BLaER1 (cell line): ENCODE data around the gene DPP10.
"Not testable (repeated sequence)": the region's sequence is repeated elsewhere in the genome, so short reads cannot be mapped to it uniquely, and the experiment has no call there.

ENCODE experiments used
- H3K27ac ChIP-seq: shearing (Covaris generic); formaldehyde crosslinking; 2 replicates; pipeline ENCODE4 v1.8.1; 2022
- H3K27me3 ChIP-seq: shearing (Covaris generic); formaldehyde crosslinking; 2 replicates; pipeline ENCODE4 v1.8.1; 2022
- H3K36me3 ChIP-seq: shearing (Covaris generic); formaldehyde crosslinking; 2 replicates; pipeline ENCODE4 v1.8.1; 2022
- H3K4me1 ChIP-seq: shearing (Covaris generic); formaldehyde crosslinking; 2 replicates; pipeline ENCODE4 v1.8.1; 2022
- H3K4me2 ChIP-seq: shearing (Covaris generic); formaldehyde crosslinking; 2 replicates; pipeline ENCODE4 v1.8.1; 2022
- H3K4me3 ChIP-seq: shearing (Covaris generic); formaldehyde crosslinking; 2 replicates; pipeline ENCODE4 v1.8.1; 2022
- H3K9ac ChIP-seq: shearing (Covaris generic); formaldehyde crosslinking; 2 replicates; pipeline ENCODE4 v1.8.1; 2022
- H3K9me3 ChIP-seq: shearing (Covaris generic); formaldehyde crosslinking; 2 replicates; pipeline ENCODE4 v1.8.1; 2022
- H4K20me1 ChIP-seq: shearing (Covaris generic); formaldehyde crosslinking; 2 replicates; pipeline ENCODE4 v1.8.1; 2022
- Cebpa-rat ChIP-seq: shearing (Covaris generic); IDR thresholded peaks from 2 replicates; pipeline ENCODE4 v1.8.1; 2022

The DPP10 gene

DNA sequence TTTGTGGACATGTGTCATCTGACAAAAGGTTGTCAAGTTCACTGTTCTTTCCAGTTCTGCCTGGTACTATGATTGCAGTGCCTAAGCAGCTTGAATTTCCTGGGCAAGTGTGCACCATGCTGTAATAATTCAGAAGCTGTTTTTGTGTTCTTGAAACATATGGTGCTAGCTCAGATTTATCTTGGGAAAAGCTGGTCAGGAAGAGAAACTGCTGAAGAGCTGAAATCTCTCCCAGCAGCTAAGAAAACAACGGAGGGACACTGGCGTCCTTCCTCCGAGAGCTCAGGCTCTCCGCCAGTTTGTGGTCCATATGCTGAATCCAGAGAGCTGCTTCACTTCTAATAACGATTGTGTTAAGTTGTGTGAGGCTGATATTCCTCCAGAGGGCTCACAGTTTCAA lies 642.0 kb downstream of the DPP10 start:
- Histone ChIP-seq H3K4me3 (no peak overlapping the region), H3K9me3 (no peaks in the 10 kb centered on the region), H3K4me1 (no peaks in the 10 kb centered on the region), H3K4me2 (no peak overlapping the region), H3K27me3 (no peaks in the 10 kb centered on the region), H3K27ac (no peak overlapping the region), H4K20me1 (no peaks in the 10 kb centered on the region), H3K36me3 (no peaks in the 10 kb centered on the region), H3K9ac (no peak overlapping the region)
- no peak for TF ChIP-seq Cebpa-rat

DNA sequence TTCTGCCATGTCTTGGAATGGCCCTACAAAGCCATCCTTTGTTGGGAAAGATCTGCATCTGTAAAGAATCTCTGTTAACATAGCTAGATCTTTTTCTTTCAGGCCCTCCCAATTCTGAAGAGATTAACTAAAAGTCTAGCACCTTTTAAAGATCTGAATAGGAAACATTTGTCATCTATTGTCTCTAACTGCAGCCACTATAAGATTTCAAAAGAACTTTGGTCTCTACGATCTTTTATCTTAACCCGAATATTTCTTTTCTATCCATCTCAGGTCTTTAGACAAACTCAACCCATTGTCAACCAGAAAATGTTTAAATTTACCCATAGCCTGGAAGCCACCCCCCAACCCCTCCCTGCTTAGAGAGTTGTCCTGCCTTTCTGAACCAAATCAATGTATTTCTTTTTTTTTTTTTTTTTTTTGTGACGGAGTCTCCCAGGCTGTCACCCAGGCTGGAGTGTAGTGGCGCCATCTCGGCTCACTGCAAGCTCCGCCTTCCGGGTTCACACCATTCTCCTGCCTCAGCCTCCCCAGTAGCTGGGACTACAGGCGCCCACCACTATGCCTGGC lies 643.7 kb downstream of the DPP10 start:
- H4K20me1 ChIP-seq, H3K27ac ChIP-seq, H3K9ac ChIP-seq, H3K9me3 ChIP-seq, H3K4me2 ChIP-seq, H3K36me3 ChIP-seq, H3K27me3 ChIP-seq, H3K4me1 ChIP-seq, H3K4me3 ChIP-seq: not testable (repeated sequence)

DNA sequence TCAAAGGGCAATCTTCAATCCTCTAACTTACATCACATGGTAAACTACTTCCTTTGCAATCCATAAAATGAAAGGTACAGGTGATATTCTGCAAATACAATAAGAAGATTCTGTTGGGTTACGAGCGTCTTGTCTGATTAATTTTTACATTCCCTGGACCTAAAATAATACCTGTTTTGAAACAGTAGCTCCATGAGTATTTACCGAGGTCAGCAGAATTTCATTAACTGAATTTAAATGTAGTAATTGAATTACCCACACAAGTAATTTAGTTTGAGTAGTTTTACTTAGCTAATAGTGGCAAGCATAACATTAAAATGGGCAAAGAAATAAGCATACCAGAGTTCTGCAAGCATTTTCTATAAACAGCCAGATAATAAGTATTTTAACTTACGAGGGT lies 652.0 kb downstream of the DPP10 start:
- 0 out of 2 replicates have a peak, but pooled peaks cover 9% of the 10 kb centered on the region for H3K9me3 ChIP-seq
- no peaks in the 10 kb centered on the region for H3K4me1 ChIP-seq
- H4K20me1 ChIP-seq, result no peaks in the 10 kb centered on the region
- H3K4me3 ChIP-seq, result no peak overlapping the region
- H3K36me3 ChIP-seq, result no peaks in the 10 kb centered on the region
- no peak for TF ChIP-seq Cebpa-rat
- H3K27me3 ChIP-seq, result no peaks in the 10 kb centered on the region
- H3K4me2 ChIP-seq, result no peak overlapping the region
- H3K27ac ChIP-seq, result no peak overlapping the region
- H3K9ac ChIP-seq, result no peak overlapping the region

DNA sequence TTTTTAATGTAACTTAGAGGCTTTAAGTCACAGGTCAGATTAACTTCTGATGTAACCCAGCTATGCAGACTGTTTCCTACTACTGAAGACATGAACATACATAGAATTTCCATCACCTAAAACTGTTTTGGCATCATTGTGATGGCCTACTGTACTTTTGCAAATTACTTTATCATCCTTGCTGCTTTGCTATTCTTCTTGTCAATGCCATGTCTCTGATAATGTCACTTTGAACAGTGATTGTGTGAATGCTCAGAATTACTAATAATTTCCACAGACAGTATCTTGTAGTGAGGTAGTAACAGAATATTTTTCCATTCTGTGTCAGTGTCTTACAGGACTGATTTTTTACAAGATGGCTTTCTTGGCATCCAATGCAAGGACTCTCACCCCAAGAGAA lies 663.5 kb downstream of the DPP10 start:
- TF ChIP-seq Cebpa-rat, result no peak
- H3K4me1 ChIP-seq, result no peaks in the 10 kb centered on the region
- no peak overlapping the region for H3K9ac ChIP-seq
- no peak overlapping the region for H3K27ac ChIP-seq
- H3K4me2 ChIP-seq, result no peak overlapping the region
- H3K27me3 ChIP-seq, result no peaks in the 10 kb centered on the region
- no peaks in the 10 kb centered on the region for H3K36me3 ChIP-seq
- H3K9me3 ChIP-seq, result no peaks in the 10 kb centered on the region
- H4K20me1 ChIP-seq, result no peaks in the 10 kb centered on the region
- no peak overlapping the region for H3K4me3 ChIP-seq

DNA sequence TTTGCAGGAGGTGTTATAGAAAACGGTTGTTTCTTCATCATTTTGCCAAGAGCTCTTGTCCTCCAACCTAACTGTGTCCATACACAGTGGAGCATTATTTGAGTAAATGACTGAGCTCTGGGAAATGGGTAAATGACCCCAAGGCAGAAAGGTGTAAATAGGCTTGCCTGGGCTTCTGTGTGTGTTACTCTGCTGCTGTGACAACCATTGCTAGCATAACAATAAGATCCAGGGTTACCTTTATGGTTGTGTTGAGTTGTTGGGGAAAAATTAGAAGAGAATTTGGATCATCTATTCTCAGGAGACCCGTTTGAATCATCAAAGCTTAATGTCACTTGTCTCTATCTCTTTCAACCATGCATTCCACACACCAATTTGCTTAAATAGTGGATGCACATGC lies 672.7 kb downstream of the DPP10 start:
- Histone ChIP-seq H4K20me1 (no peaks in the 10 kb centered on the region), H3K9me3 (no peaks in the 10 kb centered on the region)

DNA sequence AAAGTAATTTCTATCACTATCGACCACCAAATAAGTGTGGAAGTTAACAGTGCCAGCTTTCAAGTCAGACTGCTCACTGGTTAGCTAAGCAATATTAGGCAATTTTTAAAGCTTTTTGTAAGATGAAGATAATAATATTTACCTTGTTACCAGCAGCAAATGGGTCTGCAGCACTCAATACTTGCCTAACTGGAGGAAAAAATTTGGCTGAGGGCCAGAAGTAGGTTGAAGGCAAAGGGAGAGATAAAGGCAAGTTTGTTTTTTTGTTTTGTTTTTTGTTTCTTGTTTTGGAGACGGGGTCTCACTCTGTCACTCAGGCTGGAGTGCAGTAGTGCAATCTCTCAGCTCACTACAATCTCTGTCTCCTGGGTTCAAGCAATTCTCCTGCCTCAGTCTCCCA lies 675.9 kb downstream of the DPP10 start:
- Histone ChIP-seq H3K4me1 (no peaks in the 10 kb centered on the region), H4K20me1 (no peaks in the 10 kb centered on the region), H3K9me3 (no peaks in the 10 kb centered on the region), H3K27me3 (no peaks in the 10 kb centered on the region), H3K9ac (no peak overlapping the region), H3K36me3 (no peaks in the 10 kb centered on the region), H3K4me3 (no peak overlapping the region), H3K27ac (no peak overlapping the region), H3K4me2 (no peak overlapping the region)
- no peak for TF ChIP-seq Cebpa-rat

More for the DNA sequence above, 672.7 kb downstream of the DPP10 start:
- Histone ChIP-seq H3K9ac (no peak overlapping the region), H3K27me3 (no peaks in the 10 kb centered on the region), H3K36me3 (no peaks in the 10 kb centered on the region), H3K4me3 (no peak overlapping the region), H3K4me1 (no peaks in the 10 kb centered on the region), H3K27ac (no peak overlapping the region), H3K4me2 (no peak overlapping the region)
- no peak for TF ChIP-seq Cebpa-rat

DNA sequence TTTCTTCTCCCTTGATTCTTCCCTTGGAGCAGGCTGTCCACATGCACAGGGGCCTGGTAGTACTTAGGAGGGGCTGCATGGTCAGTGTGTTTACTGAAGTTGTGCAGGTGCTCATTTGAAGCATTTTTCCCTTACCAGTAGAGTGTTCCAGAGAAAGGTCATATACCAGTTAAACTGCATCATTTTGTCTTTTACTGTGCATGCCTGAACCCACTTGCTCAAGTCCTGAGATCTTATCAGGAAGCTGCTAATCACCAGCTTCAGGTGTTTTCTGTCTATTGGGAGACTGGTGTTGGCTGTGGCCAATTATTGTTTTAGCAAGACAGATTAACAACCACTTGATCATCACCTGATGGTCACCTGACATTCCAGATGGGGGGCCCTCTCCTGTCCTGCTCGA lies 676.6 kb downstream of the DPP10 start:
- H3K4me1 ChIP-seq, result no peaks in the 10 kb centered on the region
- H3K9me3 ChIP-seq, result no peaks in the 10 kb centered on the region
- no peak overlapping the region for H3K27ac ChIP-seq
- no peak overlapping the region for H3K4me3 ChIP-seq
- no peaks in the 10 kb centered on the region for H4K20me1 ChIP-seq
- H3K36me3 ChIP-seq, result no peaks in the 10 kb centered on the region
- H3K4me2 ChIP-seq, result no peak overlapping the region
- no peak for TF ChIP-seq Cebpa-rat
- H3K27me3 ChIP-seq, result no peaks in the 10 kb centered on the region
- no peak overlapping the region for H3K9ac ChIP-seq

DNA sequence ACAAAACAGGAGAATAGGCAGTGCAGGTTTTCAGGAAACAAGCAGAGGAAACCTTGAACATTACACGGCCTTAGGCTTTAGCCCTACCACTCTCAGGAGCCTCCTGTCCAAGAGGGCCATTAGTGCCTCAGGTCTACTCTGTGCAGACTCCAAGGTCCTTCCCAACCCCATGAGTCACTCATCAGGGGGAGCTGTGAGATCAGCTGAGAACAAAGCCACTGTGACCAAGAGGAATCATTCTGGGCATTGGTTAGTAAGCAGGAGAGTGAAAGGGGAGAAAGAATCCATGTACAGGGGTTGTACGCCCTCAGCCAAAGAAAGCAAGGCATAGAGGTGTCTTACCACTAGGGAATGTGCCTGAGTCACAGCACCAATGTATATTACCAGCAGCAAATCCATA lies 680.3 kb downstream of the DPP10 start:
- Histone ChIP-seq H3K36me3 (no peaks in the 10 kb centered on the region), H3K9ac (no peak overlapping the region), H3K9me3 (no peaks in the 10 kb centered on the region), H3K4me3 (no peak overlapping the region), H3K27me3 (no peaks in the 10 kb centered on the region), H4K20me1 (no peaks in the 10 kb centered on the region), H3K4me2 (no peak overlapping the region), H3K4me1 (no peaks in the 10 kb centered on the region), H3K27ac (no peak overlapping the region)
- TF ChIP-seq Cebpa-rat, result no peak

DNA sequence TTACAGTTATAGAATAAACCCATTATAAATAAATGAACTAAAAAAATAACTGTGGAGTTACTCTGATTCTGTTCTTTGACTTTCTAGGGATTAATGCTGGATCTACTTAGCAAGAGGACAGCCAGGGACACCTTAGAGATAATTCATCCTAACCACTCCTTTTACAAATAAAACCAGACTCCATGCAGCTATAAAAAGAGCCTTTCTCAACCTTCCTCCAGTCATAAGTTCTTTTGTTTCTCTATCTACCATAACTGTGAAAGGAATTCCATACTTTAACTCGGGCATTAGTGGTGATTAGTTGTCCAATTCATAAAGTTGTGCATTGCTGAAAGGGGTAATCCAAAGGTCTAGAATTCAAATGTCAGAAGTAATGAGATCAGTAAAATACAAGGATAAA lies 682.4 kb downstream of the DPP10 start:
- TF ChIP-seq Cebpa-rat, result no peak
- Histone ChIP-seq H3K9me3 (no peaks in the 10 kb centered on the region), H4K20me1 (no peaks in the 10 kb centered on the region), H3K36me3 (no peaks in the 10 kb centered on the region), H3K4me1 (no peaks in the 10 kb centered on the region), H3K9ac (no peak overlapping the region), H3K27ac (no peak overlapping the region), H3K27me3 (no peaks in the 10 kb centered on the region), H3K4me3 (no peak overlapping the region), H3K4me2 (no peak overlapping the region)

DNA sequence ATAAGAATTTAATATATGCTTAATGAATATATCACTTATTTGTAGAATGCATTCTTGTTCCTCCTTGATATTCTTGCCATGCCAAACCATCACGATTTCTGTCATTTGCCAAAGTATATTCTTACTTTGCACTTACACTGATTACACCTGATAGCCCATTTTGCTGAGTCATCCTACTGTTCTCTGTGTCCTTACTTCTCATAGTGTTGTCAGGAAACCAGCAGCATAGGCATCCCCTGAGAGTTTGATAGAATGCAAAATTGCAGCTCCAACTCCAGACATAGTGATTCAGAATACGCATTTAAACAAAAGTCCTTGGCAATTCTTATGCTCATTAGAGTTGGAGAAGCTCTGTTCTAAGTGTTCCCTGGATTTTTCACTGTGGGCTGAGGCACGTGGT lies 687.1 kb downstream of the DPP10 start:
- Histone ChIP-seq H3K4me3 (no peak overlapping the region), H3K4me1 (no peaks in the 10 kb centered on the region), H3K9me3 (no peaks in the 10 kb centered on the region), H3K9ac (no peak overlapping the region), H3K36me3 (no peaks in the 10 kb centered on the region), H3K27me3 (no peaks in the 10 kb centered on the region), H4K20me1 (no peaks in the 10 kb centered on the region), H3K27ac (no peak overlapping the region), H3K4me2 (no peak overlapping the region)
- no peak for TF ChIP-seq Cebpa-rat

DNA sequence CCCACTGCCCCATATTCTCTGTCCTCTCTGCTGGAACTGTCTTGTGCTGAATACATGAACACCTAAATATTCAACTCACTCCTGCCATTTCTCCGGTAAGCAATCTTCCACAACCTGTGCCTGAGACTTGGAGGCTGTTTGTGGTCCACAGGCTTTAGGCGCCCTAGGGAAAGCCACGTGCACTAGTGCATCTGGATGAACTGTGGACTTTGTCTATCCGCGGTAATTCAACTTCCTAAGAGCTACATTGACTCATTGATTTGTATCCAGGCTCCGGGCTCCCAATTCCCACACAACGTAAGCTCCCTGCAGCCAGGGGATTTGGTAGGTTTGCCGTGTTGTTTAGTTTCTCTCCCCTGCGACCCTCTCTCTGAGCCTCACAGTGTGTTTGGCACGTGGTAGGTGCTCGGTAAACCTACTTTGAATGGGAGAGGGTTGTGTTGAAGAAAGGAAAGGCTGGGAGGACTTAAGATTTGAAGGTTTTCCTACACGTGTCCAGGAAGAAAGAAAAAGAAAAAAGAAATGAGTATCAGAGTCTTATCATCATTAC lies 718.2 kb downstream of the DPP10 start:
- Histone ChIP-seq H3K9me3 (peaks cover 25% of the 10 kb centered on the region), H4K20me1 (no peaks in the 10 kb centered on the region), H3K4me1 (no peaks in the 10 kb centered on the region), H3K27ac (no peak overlapping the region), H3K4me3 (no peak overlapping the region), H3K9ac (no peak overlapping the region), H3K4me2 (no peak overlapping the region), H3K27me3 (no peaks in the 10 kb centered on the region), H3K36me3 (no peaks in the 10 kb centered on the region)
- no peak for TF ChIP-seq Cebpa-rat
